Psoas muscle (tissue), 8 donors: Measurements from ENCODE around the gene PMM1. TPM values are rescaled to one million over a fixed set of nuclear protein-coding genes. Genes with fewer than 3 reads are reported as not detected.
"Not testable (repeated sequence)": the region's sequence is repeated elsewhere in the genome, so short reads cannot be mapped to it uniquely, and the experiment has no call there.

Experiments
- ATAC-seq, 4 donors: fragments of 200-7000 bp; cut with Tn5 transposase; one replicate each; pipeline ENCODE4 v1.9.1; 2020; ENCODE audit warnings: moderate library complexity in 3 of 4, mild to moderate bottlenecking in 2 of 4
- DNase-seq, 2 donors: peaks; one replicate each; pipeline ENCODE4 v3.0.0-alpha.2; 2020
- H3K27ac ChIP-seq: fragments of 200-600 bp; one replicate; pipeline ENCODE4 v1.8.0; 2022
- H3K27me3 ChIP-seq, 3 donors: fragments of 200-600 bp in 1 of 3; one replicate each; pipeline versions ENCODE4 v1.6.1 to v1.8.0; 2013 to 2022; ENCODE audit warnings: low read length in 2 of 3, mild to moderate bottlenecking in 2 of 3, moderate library complexity in 1 of 3; ENCODE audit not compliant: insufficient read depth in 3 of 3
- H3K36me3 ChIP-seq, 2 donors: fragments of 200-600 bp in 1 of 2; one replicate each; pipeline versions ENCODE4 v1.6.1 to v1.8.0; 2013 to 2022; ENCODE audit warnings: low read depth in 1 of 2, mild to moderate bottlenecking in 1 of 2, moderate library complexity in 1 of 2; ENCODE audit not compliant: insufficient read depth in 1 of 2
- H3K4me1 ChIP-seq: fragments of 200-600 bp; one replicate; pipeline ENCODE4 v1.8.0; 2022
- H3K4me3 ChIP-seq: fragments of 200-600 bp; one replicate; pipeline ENCODE4 v1.8.0; 2022; ENCODE audit warnings: mild to moderate bottlenecking
- H3K9me3 ChIP-seq: fragments of 200-600 bp; one replicate; pipeline ENCODE4 v1.8.0; 2022
- WGBS, 3 donors: extraction: QIAGEN DNeasy Blood & Tissue Kit; methylation state at CpG; one replicate each; pipeline versions ENCODE4 v1.1.6 to v1.1.7; 2013; 5-methylcytosine and 5-hydroxymethylcytosine counted together
- intact Hi-C, 2 donors: fragments of 100-400 bp; cut with DNase I; formaldehyde crosslinking; loops; one replicate each; pipeline versions ENCODE4 v1.11.0 to v1.14.2; 2022
- polyA plus RNA-seq, 3 donors: library from polyadenylated mRNA; stranded (reverse); fragments of 200-250 nt; gene quantifications; one replicate each; pipeline ENCODE4 v1.2.3, GENCODE V29; 2013
- total RNA-seq, 4 donors: library from RNA; stranded (reverse); fragmentation: NEBNext Ultra II Directional in 2 of 4; extraction: Animal tissue kit (Norgen Biotek cat#: 25700) in 2 of 4; gene quantifications; one replicate each; pipeline versions ENCODE4 v1.2.1 to v1.2.4, GENCODE V29; 2021 to 2023
- TF ChIP-seq, protein P1 (sequence below): fragments of 200-600 bp; IDR thresholded peaks from one replicate; pipeline ENCODE4 v1.8.0; 2022; ENCODE audit warnings: antibody characterized with exemption
- donor health status: healthy with polysubstance abuse.
- donor health status: DM: no; HTN: no; CAD: no; lungs with moderate emphysema.
- donor health status: Bipolar disorder and iron deficiency.
- donor health status: healthy.
- donor health status: DM: yes; HTN: yes; CAD: no.
- donor health status: DM: no; HTN: no; CAD: no.
- donor health status: DM: no; HTN: no; CAD: no.
- donor health status: DM: yes; HTN: yes; CAD: no.

Gene PMM1
- total and polyA plus RNA-seq, 7 donors, result 7.3 to 14.5 (median 10.4) TPM

DNA sequence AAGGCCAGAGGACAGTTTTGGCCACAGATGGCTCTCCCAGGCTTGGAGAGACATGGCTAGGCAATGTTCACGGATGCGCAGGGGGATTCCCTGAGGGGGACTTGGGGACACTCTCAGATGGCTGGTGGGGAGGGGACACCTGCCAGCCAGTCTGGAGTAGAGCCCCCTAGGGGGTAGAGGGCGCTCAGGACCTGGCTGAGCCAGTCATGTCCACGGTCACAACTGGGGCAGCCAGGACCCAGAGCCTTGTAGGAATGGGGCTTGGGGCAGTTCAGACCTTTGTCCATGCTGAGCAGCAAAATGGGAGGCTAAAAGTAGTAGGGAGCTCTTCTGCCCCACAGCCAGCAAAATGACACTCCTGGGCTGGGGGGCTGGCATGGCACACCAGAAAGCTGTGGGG is 27.2 kb downstream of the PMM1 start:
- intact Hi-C loops, result no loop called here
- TF ChIP-seq, protein P1, sequence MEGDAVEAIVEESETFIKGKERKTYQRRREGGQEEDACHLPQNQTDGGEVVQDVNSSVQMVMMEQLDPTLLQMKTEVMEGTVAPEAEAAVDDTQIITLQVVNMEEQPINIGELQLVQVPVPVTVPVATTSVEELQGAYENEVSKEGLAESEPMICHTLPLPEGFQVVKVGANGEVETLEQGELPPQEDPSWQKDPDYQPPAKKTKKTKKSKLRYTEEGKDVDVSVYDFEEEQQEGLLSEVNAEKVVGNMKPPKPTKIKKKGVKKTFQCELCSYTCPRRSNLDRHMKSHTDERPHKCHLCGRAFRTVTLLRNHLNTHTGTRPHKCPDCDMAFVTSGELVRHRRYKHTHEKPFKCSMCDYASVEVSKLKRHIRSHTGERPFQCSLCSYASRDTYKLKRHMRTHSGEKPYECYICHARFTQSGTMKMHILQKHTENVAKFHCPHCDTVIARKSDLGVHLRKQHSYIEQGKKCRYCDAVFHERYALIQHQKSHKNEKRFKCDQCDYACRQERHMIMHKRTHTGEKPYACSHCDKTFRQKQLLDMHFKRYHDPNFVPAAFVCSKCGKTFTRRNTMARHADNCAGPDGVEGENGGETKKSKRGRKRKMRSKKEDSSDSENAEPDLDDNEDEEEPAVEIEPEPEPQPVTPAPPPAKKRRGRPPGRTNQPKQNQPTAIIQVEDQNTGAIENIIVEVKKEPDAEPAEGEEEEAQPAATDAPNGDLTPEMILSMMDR, result no peak
- ATAC-seq (no peak), DNase-seq (no peak)
- Histone ChIP-seq H3K9me3 (no peaks in the 10 kb centered on the region), H3K4me3 (no peak overlapping the region), H3K27me3 (peaks cover 0 to 6% (median 4%) of the 10 kb centered on the region in 3 donors), H3K27ac (no peak overlapping the region), H3K4me1 (peaks cover 3% of the 10 kb centered on the region), H3K36me3 (no peaks in the 10 kb centered on the region)
- 70 to 83% (median 77%) methylated on average over 4 of the region's 4 CpGs for WGBS, 3 donors

DNA sequence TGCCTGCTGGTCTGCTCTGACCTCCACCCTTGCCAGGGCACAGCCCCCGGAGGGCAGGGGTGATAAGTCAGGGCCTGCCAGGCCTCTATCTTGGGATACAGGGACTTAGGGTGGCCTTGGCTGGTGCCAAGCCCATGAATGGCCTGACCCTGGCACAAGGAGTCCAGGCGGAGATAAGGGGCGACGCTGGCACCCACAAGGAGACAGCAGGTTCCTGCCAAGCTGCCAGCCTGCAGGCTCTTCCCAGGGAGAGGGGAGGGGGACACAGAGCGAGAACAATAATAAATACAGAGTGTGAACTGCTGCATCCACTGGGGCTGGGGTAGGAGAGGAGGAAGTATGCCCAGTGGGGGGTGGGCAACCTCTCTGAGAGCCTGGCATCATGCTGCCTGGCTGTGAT is 27.9 kb downstream of the PMM1 start:
- intact Hi-C loops, result no loop called here
- no peaks in the 10 kb centered on the region for H3K36me3 ChIP-seq
- no peaks in the 10 kb centered on the region for H3K9me3 ChIP-seq
- TF ChIP-seq, protein P1, result no peak
- H3K4me1 ChIP-seq, result peaks cover 3% of the 10 kb centered on the region
- ATAC-seq (no peak), DNase-seq (no peak)
- no peak overlapping the region for H3K27ac ChIP-seq
- 61 to 79% (median 69%) methylated on average over 5 of the region's 5 CpGs for WGBS, 3 donors
- H3K4me3 ChIP-seq, result peak overlapping the region; percentile 22
- H3K27me3 ChIP-seq, result peaks cover 0 to 6% (median 6%) of the 10 kb centered on the region in 3 donors

DNA sequence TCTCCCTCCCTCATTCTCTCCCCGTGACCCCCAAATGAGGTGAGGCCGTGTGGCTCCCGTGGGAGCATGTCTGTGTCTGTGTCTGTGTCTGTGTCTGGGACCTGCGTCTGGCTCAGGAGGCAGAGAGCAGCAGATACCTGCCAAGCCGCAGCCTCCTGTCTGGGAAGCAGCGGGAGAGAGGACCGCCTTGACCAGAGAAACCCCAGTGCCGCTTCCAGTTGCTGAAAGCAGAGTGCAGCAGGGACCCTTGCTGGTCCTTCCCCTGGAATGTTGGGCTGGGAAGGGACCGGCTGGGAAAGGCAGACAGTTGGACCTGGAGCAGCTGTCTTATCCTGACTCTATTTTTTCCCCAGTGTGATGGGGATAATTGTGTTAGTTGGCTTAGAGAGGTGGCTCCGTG is 28.3 kb downstream of the PMM1 start:
- Histone ChIP-seq H3K9me3 (no peaks in the 10 kb centered on the region), H3K36me3 (no peaks in the 10 kb centered on the region), H3K4me3 (peak overlapping the region; percentile 25), H3K27me3 (peaks cover 0 to 11% (median 6%) of the 10 kb centered on the region in 3 donors), H3K27ac (no peak overlapping the region), H3K4me1 (peaks cover 3% of the 10 kb centered on the region)
- WGBS, 3 donors, result 48 to 49% (median 48%) methylated on average over 9 to 10 of the region's 10 CpGs
- intact Hi-C loops, result no loop called here
- DNase-seq (no peak), ATAC-seq (no peak)
- TF ChIP-seq, protein P1, result no peak

DNA sequence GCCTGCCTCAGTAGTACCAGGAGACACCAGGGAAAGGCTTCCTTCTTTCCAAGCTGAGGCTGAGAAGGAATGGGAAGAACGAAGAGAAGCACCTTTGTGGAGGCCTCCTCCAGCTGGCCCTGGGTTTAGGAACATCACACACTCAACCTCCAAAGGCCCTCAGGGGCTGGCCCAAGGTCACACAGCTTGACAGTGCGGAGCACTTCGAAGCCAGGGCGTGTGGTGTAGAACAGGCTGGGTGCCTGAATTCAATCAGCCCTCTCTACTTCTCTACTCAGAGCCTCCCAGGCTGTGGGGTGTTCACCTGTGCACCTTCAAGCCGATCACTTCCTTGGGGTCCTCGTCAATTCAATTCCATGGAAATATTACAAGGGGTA is 29.6 kb downstream of the PMM1 start:
- no peak overlapping the region for H3K4me3 ChIP-seq

DNA sequence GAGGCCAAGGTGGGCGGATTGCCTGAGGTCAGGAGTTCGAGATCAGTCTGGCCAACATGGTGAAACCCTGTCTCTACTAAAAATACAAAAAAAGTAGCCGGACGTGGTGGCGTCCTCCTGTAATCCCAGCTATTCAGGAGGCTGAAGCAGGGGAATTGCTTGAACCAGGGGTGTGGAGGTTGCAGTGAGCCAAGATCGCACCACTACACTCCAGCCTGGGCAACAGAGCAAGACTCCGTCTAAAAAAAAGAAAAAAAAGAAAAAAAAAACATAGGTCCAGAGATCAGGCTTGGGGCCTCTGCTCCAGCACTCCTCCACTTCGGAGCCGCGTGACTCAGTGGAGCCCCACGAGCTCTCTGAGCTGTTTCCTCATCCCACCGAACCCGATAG is 31.4 kb downstream of the PMM1 start:
- H3K27ac ChIP-seq, intact Hi-C loops: not testable (repeated sequence)

More for the DNA sequence above, 29.6 kb downstream of the PMM1 start:
- WGBS, 3 donors, result 57 to 71% (median 58%) methylated on average over 6 of the region's 6 CpGs
- intact Hi-C loops, result no loop called here
- DNase-seq, result no peak
- peaks cover 0 to 13% (median 6%) of the 10 kb centered on the region in 3 donors for H3K27me3 ChIP-seq
- no peak for ATAC-seq
- H3K9me3 ChIP-seq, result no peaks in the 10 kb centered on the region
- TF ChIP-seq, protein P1, result no peak
- H3K4me1 ChIP-seq, result no peaks in the 10 kb centered on the region
- H3K36me3 ChIP-seq, result no peaks in the 10 kb centered on the region
- no peak overlapping the region for H3K27ac ChIP-seq

More for the DNA sequence above, 31.4 kb downstream of the PMM1 start:
- peaks cover 0 to 13% (median 5%) of the 10 kb centered on the region in 3 donors for H3K27me3 ChIP-seq
- H3K9me3 ChIP-seq, DNase-seq, H3K4me1 ChIP-seq, H3K4me3 ChIP-seq, H3K36me3 ChIP-seq, ATAC-seq: not testable (repeated sequence)
- 91 to 92% (median 91%) methylated on average over 13 of the region's 13 CpGs for WGBS, 3 donors
